SK-N-SH (cell line): ENCODE data around the gene ST8SIA4. TPM values are rescaled to one million over a fixed set of nuclear protein-coding genes. Genes with fewer than 3 reads are reported as not detected.

Experiments
- CTCF ChIA-PET: fragments of 300-600, 350-600 bp; formaldehyde crosslinking; extraction: SDS; loops from one replicate; lab custom pipeline; 2021; lab: Yijun Ruan, JAX
- POLR2A ChIA-PET: fragments of 350-600 bp; sonication (Branson Sonifier 250); formaldehyde crosslinking; extraction: SDS; loops from one replicate; lab custom pipeline; 2020; ENCODE audit warnings: antibody characterized with exemption, inconsistent platforms; lab: Yijun Ruan, JAX
- DNase-seq: peaks from one replicate; pipeline ENCODE4 v3.0.0; 2012
- H2AFZ ChIP-seq: fragments of 200-600 bp; sonication (generic); 2 replicates; pipeline ENCODE4 v1.8.1; 2016; ENCODE audit warnings: antibody characterized with exemption, mild to moderate bottlenecking, low read depth
- H3F3A ChIP-seq: fragments of 200-600 bp; sonication (generic); replicated peaks from 2 replicates; pipeline ENCODE3; 2016; ENCODE audit warnings: antibody characterized with exemption, mild to moderate bottlenecking; ENCODE audit not compliant: insufficient read depth
- H3K27ac ChIP-seq, 2 experiments: fragments of 200-500 bp in 1 of 2; fragments of 200-600 bp in 1 of 2; sonication (Bioruptor generic) in 1 of 2; sonication (generic), shearing (Covaris generic) in 1 of 2; 2 replicates each; pipeline versions ENCODE4 v1.5.1 to v1.6.1; 2014 to 2016; ENCODE audit warnings: low read depth in 2 of 2, inconsistent platforms in 1 of 2, low read length in 1 of 2, mild to moderate bottlenecking in 1 of 2, mixed read lengths in 1 of 2
- H3K27me3 ChIP-seq: fragments of 200-600 bp; sonication (generic), shearing (Covaris generic); 2 replicates; pipeline ENCODE4 v1.6.1; 2016; ENCODE audit warnings: mixed run types; ENCODE audit not compliant: insufficient read depth
- H3K36me3 ChIP-seq, 2 experiments: fragments of 200-500 bp in 1 of 2; fragments of 200-600 bp in 1 of 2; sonication (Bioruptor generic) in 1 of 2; sonication (generic) in 1 of 2; replicated peaks in 1 of 2; 2 replicates each; pipeline versions ENCODE3 to v1.5.1; 2014 to 2016; ENCODE audit warnings: low read length in 1 of 2, mild to moderate bottlenecking in 1 of 2; ENCODE audit not compliant: insufficient read depth in 2 of 2, control insufficient read depth in 1 of 2
- H3K4me1 ChIP-seq, 2 experiments: fragments of 200-500 bp in 1 of 2; fragments of 200-600 bp in 1 of 2; sonication (Bioruptor generic) in 1 of 2; sonication (generic), shearing (Covaris generic) in 1 of 2; 2 replicates each; pipeline versions ENCODE4 v1.5.1 to v1.6.1; 2014 to 2016; ENCODE audit warnings: low read depth in 1 of 2, low read length in 1 of 2, mixed run types in 1 of 2; ENCODE audit not compliant: insufficient read depth in 2 of 2, control insufficient read depth in 1 of 2
- H3K4me2 ChIP-seq: fragments of 200-600 bp; sonication (generic), shearing (Covaris generic); 2 replicates; pipeline ENCODE4 v1.6.1; 2017; ENCODE audit warnings: mixed run types
- H3K4me3 ChIP-seq, 2 experiments: fragments of 200-500 bp in 1 of 2; fragments of 200-600 bp in 1 of 2; sonication (Bioruptor generic) in 1 of 2; sonication (generic), shearing (Covaris generic) in 1 of 2; 2 replicates each; pipeline versions ENCODE4 v1.5.1 to v1.8.1; 2014 to 2016; ENCODE audit warnings: low read depth in 2 of 2, inconsistent platforms in 1 of 2, low read length in 1 of 2, mild to moderate bottlenecking in 1 of 2, mixed read lengths in 1 of 2, moderate library complexity in 1 of 2
- H3K79me2 ChIP-seq: fragments of 200-600 bp; sonication (generic); 2 replicates; pipeline ENCODE4 v1.8.1; 2017; ENCODE audit warnings: mild to moderate bottlenecking; ENCODE audit not compliant: insufficient read depth
- H3K9ac ChIP-seq: fragments of 200-600 bp; sonication (generic); 2 replicates; pipeline ENCODE4 v1.6.1; 2017; ENCODE audit warnings: mixed run types
- H3K9me2 ChIP-seq: fragments of 200-600 bp; sonication (generic); 2 replicates; pipeline ENCODE4 v1.6.1; 2017; ENCODE audit warnings: mixed run types
- H3K9me3 ChIP-seq: fragments of 200-600 bp; sonication (generic); 2 replicates; pipeline ENCODE4 v1.6.1; 2017; ENCODE audit warnings: mixed run types, mild to moderate bottlenecking, moderate library complexity
- H4K20me1 ChIP-seq: fragments of 200-600 bp; sonication (generic); 2 replicates; pipeline ENCODE4 v1.6.1; 2017; ENCODE audit warnings: mild to moderate bottlenecking, mixed run types; ENCODE audit not compliant: insufficient read depth
- CHD2 ChIP-seq: fragments of 150-350 bp; IDR thresholded peaks from 2 replicates; pipeline ENCODE4 v1.6.1; 2018; ENCODE audit warnings: low read length; ENCODE audit not compliant: partially characterized antibody
- EP300 ChIP-seq, 2 experiments: IDR thresholded peaks; 2 replicates each; pipeline versions ENCODE4 v1.4.0 to v1.6.1; 2012; ENCODE audit warnings: borderline replicate concordance in 1 of 2, low read depth in 1 of 2, low read length in 1 of 2
- FOSL2 ChIP-seq: IDR thresholded peaks from 2 replicates; pipeline ENCODE4 v1.4.0; 2012; ENCODE audit warnings: low read depth, mild to moderate bottlenecking, moderate library complexity, borderline replicate concordance
- FOXJ3 ChIP-seq: sonication (generic); formaldehyde crosslinking; IDR thresholded peaks from 2 replicates; pipeline ENCODE4 v1.5.1; 2020; ENCODE audit warnings: mild to moderate bottlenecking, missing genetic modification reagents
- FOXM1 ChIP-seq: IDR thresholded peaks from 2 replicates; pipeline ENCODE4 v1.4.0; 2012; ENCODE audit warnings: low read depth, mild to moderate bottlenecking
- GABPA ChIP-seq: IDR thresholded peaks from 2 replicates; pipeline ENCODE4 v1.4.0; 2012; ENCODE audit warnings: low read depth, mild to moderate bottlenecking
- MEF2A ChIP-seq: IDR thresholded peaks from 2 replicates; pipeline ENCODE4 v1.4.0; 2012; ENCODE audit warnings: low read depth, borderline replicate concordance
- MXI1 ChIP-seq: IDR thresholded peaks from 2 replicates; pipeline ENCODE4 v1.6.1; 2012; ENCODE audit warnings: mild to moderate bottlenecking, low read depth, low read length, improper control_type of control experiment
- NFIC ChIP-seq: IDR thresholded peaks from 2 replicates; pipeline ENCODE4 v1.4.0; 2012; ENCODE audit warnings: borderline replicate concordance
- NRF1 ChIP-seq: IDR thresholded peaks from 2 replicates; pipeline ENCODE4 v1.6.1; 2012; ENCODE audit warnings: low read depth, mild to moderate bottlenecking, low read length
- POLR2AphosphoS5 ChIP-seq: IDR thresholded peaks from 2 replicates; pipeline ENCODE4 v1.6.1; 2012; ENCODE audit warnings: low read depth, low read length
- RAD21 ChIP-seq: IDR thresholded peaks from 2 replicates; pipeline ENCODE4 v1.6.1; 2012; ENCODE audit warnings: mild to moderate bottlenecking, low read length
- RCOR1 ChIP-seq: fragments of 150-350 bp; IDR thresholded peaks from 2 replicates; pipeline ENCODE4 v1.6.1; 2017; ENCODE audit warnings: antibody characterized with exemption, low read length
- RFX5 ChIP-seq: IDR thresholded peaks from 2 replicates; pipeline ENCODE4 v1.6.1; 2012; ENCODE audit warnings: mild to moderate bottlenecking, improper control_type of control experiment, low read length
- RXRA ChIP-seq: IDR thresholded peaks from 2 replicates; pipeline ENCODE4 v1.4.0; 2012; ENCODE audit warnings: low read depth, mild to moderate bottlenecking, borderline replicate concordance
- SMC3 ChIP-seq: IDR thresholded peaks from 2 replicates; pipeline ENCODE4 v1.6.1; 2012; ENCODE audit warnings: low read depth, low read length, improper control_type of control experiment
- TCF12 ChIP-seq: IDR thresholded peaks from 2 replicates; pipeline ENCODE4 v1.4.0; 2012
- USF1 ChIP-seq: IDR thresholded peaks from 2 replicates; pipeline ENCODE4 v1.4.0; 2012; ENCODE audit warnings: low read depth, borderline replicate concordance
- YY1 ChIP-seq: IDR thresholded peaks from 2 replicates; pipeline ENCODE4 v1.4.0; 2012; ENCODE audit warnings: low read depth, mild to moderate bottlenecking
- WGBS: methylation state at CpG from one replicate; pipeline ENCODE4 v1.1.6; 2017; ENCODE audit warnings: low lambda C conversion rate; 5-methylcytosine and 5-hydroxymethylcytosine counted together
- polyA plus RNA-seq, 3 experiments: library from polyadenylated mRNA; depleted of rRNA; stranded (reverse); fragments of >200 nt; gene quantifications; 2 replicates each; pipeline ENCODE4 v1.2.3, GENCODE V29; 2012
- TF ChIP-seq, protein P1 (sequence below): fragments of 150-350 bp; IDR thresholded peaks from 2 replicates; pipeline ENCODE4 v1.6.1; 2017; ENCODE audit warnings: antibody characterized with exemption, low read length, low read depth, borderline replicate concordance
- TF ChIP-seq, protein P2 (sequence below): fragments of 150-350 bp; IDR thresholded peaks from 2 replicates; pipeline ENCODE4 v1.6.1; 2016; ENCODE audit warnings: mild to moderate bottlenecking, low read depth, low read length
- TF ChIP-seq, protein P3 (sequence below): IDR thresholded peaks from 2 replicates; pipeline ENCODE4; 2012
- TF ChIP-seq, protein P4 (sequence below): IDR thresholded peaks from 2 replicates; pipeline ENCODE4 v1.6.1; 2012; ENCODE audit warnings: mild to moderate bottlenecking, low read depth, low read length, moderate library complexity

The ST8SIA4 gene
- polyA plus RNA-seq, 1 of the 3 experiments (the other 2 are of a cell fraction), result 0.02 TPM

DNA sequence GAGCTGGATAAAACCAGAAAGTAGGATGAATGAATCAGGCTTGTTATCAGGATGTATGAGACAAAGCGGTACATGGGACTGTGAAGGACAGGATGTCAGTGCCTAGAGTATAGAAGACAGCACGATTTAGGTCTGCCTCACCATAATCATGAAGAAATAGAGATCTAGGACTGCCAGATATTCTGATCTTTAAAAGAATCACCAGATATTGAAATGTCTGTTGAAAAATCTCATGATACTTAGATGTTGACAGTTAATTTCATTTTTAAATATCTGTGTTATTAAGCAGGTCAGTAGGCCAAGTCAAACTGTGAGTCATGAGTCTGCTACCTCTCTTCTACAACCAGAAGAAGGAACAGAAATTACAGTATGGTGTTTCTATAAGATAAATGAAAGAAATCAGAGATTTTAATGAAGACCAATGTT lies 65.0 kb downstream of the ST8SIA4 start:
- ChIA-PET POLR2A (no interaction called here), CTCF (interaction anchor here (1.0 kb wide), 1 partner anchor 18 kb away, joined by 3 read pairs; no protein-coding TSS in a partner anchor)
- no peak overlapping the region for H2AFZ ChIP-seq
- no peaks in the 10 kb centered on the region for H4K20me1 ChIP-seq
- H3F3A ChIP-seq, result no peaks in the 10 kb centered on the region
- WGBS, result 37% methylated on average over 2 of the region's 2 CpGs
- TF ChIP-seq FOXJ3 (CRISPR knock-in tag) (no peak), USF1 (no peak), TCF12 (0 out of 2 replicates have a peak, but pooled peaks have one; percentile 6), MEF2A (no peak), NFIC (no peak), MXI1 (no peak), POLR2AphosphoS5 (no peak)
- H3K9me3 ChIP-seq, result no peaks in the 10 kb centered on the region
- H3K4me2 ChIP-seq, result no peak overlapping the region
- no peak for DNase-seq
- H3K4me3 ChIP-seq, result no peak overlapping the region
- H3K36me3 ChIP-seq, result no peaks in the 10 kb centered on the region
- H3K9ac ChIP-seq, result no peak overlapping the region
- peaks cover 0 to 11% of the 10 kb centered on the region in 2 experiments; a peak in 2 of 4 replicates for H3K4me1 ChIP-seq
- H3K9me2 ChIP-seq, result no peaks in the 10 kb centered on the region
- no peaks in the 10 kb centered on the region for H3K79me2 ChIP-seq
- no peak overlapping the region for H3K27ac ChIP-seq
- H3K27me3 ChIP-seq, result no peaks in the 10 kb centered on the region

- Histone ChIP-seq H3K9me3 (no peaks in the 10 kb centered on the region), H3K4me1 (no peaks in the 10 kb centered on the region), H2AFZ (no peak overlapping the region), H3K4me2 (no peak overlapping the region), H3K27ac (no peak overlapping the region), H3K9ac (no peak overlapping the region), H3K4me3 (no peak overlapping the region), H3K27me3 (no peaks in the 10 kb centered on the region), H3F3A (no peaks in the 10 kb centered on the region), H3K36me3 (no peaks in the 10 kb centered on the region), H3K9me2 (no peaks in the 10 kb centered on the region), H4K20me1 (no peaks in the 10 kb centered on the region), H3K79me2 (no peaks in the 10 kb centered on the region)
- TF ChIP-seq NRF1 (no peak), RCOR1 (no peak), FOXM1 (no peak), RAD21 (no peak), NFIC (no peak), RFX5 (no peak), RXRA (no peak), YY1 (no peak), EP300 (IDR thresholded peaks at IDR 0.05; ENCODE audit: borderline replicate concordance in 1 of 2, low read depth in 1 of 2, low read length in 1 of 2) (no peak), SMC3 (no peak), GABPA (no peak), FOSL2 (no peak), CHD2 (no peak)
- TF ChIP-seq, protein P1, sequence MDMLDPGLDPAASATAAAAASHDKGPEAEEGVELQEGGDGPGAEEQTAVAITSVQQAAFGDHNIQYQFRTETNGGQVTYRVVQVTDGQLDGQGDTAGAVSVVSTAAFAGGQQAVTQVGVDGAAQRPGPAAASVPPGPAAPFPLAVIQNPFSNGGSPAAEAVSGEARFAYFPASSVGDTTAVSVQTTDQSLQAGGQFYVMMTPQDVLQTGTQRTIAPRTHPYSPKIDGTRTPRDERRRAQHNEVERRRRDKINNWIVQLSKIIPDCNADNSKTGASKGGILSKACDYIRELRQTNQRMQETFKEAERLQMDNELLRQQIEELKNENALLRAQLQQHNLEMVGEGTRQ, result no peak
- TF ChIP-seq, protein P2, sequence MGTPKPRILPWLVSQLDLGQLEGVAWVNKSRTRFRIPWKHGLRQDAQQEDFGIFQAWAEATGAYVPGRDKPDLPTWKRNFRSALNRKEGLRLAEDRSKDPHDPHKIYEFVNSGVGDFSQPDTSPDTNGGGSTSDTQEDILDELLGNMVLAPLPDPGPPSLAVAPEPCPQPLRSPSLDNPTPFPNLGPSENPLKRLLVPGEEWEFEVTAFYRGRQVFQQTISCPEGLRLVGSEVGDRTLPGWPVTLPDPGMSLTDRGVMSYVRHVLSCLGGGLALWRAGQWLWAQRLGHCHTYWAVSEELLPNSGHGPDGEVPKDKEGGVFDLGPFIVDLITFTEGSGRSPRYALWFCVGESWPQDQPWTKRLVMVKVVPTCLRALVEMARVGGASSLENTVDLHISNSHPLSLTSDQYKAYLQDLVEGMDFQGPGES, result no peak
- TF ChIP-seq, protein P3, sequence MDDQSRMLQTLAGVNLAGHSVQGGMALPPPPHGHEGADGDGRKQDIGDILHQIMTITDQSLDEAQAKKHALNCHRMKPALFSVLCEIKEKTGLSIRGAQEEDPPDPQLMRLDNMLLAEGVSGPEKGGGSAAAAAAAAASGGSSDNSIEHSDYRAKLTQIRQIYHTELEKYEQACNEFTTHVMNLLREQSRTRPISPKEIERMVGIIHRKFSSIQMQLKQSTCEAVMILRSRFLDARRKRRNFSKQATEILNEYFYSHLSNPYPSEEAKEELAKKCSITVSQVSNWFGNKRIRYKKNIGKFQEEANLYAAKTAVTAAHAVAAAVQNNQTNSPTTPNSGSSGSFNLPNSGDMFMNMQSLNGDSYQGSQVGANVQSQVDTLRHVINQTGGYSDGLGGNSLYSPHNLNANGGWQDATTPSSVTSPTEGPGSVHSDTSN, result no peak
- TF ChIP-seq, protein P4, sequence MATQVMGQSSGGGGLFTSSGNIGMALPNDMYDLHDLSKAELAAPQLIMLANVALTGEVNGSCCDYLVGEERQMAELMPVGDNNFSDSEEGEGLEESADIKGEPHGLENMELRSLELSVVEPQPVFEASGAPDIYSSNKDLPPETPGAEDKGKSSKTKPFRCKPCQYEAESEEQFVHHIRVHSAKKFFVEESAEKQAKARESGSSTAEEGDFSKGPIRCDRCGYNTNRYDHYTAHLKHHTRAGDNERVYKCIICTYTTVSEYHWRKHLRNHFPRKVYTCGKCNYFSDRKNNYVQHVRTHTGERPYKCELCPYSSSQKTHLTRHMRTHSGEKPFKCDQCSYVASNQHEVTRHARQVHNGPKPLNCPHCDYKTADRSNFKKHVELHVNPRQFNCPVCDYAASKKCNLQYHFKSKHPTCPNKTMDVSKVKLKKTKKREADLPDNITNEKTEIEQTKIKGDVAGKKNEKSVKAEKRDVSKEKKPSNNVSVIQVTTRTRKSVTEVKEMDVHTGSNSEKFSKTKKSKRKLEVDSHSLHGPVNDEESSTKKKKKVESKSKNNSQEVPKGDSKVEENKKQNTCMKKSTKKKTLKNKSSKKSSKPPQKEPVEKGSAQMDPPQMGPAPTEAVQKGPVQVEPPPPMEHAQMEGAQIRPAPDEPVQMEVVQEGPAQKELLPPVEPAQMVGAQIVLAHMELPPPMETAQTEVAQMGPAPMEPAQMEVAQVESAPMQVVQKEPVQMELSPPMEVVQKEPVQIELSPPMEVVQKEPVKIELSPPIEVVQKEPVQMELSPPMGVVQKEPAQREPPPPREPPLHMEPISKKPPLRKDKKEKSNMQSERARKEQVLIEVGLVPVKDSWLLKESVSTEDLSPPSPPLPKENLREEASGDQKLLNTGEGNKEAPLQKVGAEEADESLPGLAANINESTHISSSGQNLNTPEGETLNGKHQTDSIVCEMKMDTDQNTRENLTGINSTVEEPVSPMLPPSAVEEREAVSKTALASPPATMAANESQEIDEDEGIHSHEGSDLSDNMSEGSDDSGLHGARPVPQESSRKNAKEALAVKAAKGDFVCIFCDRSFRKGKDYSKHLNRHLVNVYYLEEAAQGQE, result no peak
- DNase-seq, result no peak
- WGBS, result 79% methylated on average over 2 of the region's 2 CpGs
- POLR2A ChIA-PET, result no interaction called here
- CTCF ChIA-PET, result no interaction called here
These were observed 68.6 kb downstream of the ST8SIA4 start for GRCh38 chr5:100834519-100834918.
